ENCODE measurements around the gene TBPL2. TPM values are rescaled to one million over a fixed set of nuclear protein-coding genes. Genes with fewer than 3 reads are reported as not detected.

TBPL2 gene
- total RNA-seq (2022; extraction: Qiagen RNA extraction; ENCODE audit: low read depth), result not detected in 5 replicates

DNA sequence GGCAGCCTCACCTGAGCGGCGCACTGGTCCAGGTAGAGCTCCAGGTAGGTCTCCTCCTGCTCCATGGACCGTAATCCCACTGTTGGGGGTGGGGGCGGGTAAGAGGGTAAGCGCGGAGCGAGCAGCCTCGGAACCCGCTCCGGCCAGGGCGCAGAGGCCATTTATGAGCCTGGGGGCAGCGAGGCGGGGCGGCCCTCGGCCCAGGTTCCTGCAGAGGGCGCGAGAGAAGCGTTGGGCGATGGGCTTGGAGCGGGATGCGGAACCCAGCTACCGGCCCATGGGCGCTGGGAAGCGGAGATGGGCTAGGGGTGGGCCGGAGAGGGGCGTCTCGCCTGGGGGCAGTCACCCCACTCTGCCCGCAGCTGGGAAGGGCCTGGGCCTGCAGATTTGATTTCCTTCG, at the start of gene TBPL2:
Gene TBPL2, minus strand, starts transcription at position 232 of the 400 bp plus-strand sequence. Its CDS starts 167 bp downstream, at position 65.

DNA sequence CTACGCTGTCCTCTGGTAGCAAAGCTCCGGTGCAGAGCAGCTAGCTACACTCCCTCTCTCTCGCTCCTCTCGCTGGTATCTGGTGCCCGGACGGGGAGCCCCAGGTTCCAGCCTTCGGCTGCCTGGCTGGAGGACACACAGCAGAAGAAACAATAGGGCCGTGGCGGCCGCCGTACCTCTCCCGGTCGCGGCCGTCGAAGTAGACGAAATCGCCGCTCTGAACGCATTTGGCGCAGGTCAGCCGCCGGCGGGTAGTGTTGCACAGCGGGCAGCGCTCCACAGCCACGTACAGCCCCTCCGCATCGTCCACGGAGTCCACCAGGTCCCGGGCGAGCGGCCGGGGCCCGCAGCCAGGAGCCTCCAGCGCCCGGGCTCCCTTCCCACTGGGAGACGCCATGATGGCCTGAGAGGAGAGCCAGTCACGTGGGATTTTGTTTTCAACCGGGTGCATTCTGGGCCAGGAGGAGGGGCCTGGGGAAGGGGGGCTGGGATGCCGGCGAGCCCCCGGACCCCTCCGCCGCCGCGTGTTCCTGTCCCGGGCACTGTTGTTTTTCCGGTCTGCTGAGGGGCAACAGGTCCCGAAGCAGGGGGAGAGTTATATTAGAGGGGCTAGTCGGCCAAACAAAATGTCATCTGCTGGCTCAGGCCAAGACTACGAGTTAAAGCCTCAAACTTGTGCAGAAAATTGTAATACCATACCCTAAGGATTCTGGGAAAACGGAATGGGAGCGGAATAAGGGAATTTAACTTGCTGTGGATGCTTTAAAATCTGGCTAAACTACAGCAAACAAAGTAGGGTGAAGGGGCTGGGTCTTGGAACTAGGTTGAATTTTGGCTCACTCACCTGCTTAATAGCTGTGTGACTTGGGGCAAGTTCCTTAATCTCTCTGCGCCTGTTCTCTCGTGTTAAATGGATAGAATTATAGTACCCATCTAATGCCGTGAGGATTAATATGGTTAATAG, 28.7 kb downstream of the TBPL2 start, which contains the start of gene ATG14:
Gene ATG14, minus strand, starts transcription at position 405 of the 964 bp plus-strand sequence. Its CDS starts 8 bp downstream, at position 397.

Other genes with a start within 250 kb of the TBPL2 start
- gene DLGAP5, start 249.0 kb downstream of the TBPL2 start, total RNA-seq (2022; extraction: Qiagen RNA extraction; ENCODE audit: low read depth), result 29.2 to 43.9 TPM (median 34.9 TPM) in 5 replicates
- 12.5 to 17.0 TPM (median 15.1 TPM) in 5 replicates for gene FBXO34, start 169.2 kb downstream of the TBPL2 start, total RNA-seq (2022; extraction: Qiagen RNA extraction; ENCODE audit: low read depth)
- 4.7 to 6.2 TPM (median 5.3 TPM) in 5 replicates for gene ATG14, start 28.8 kb downstream of the TBPL2 start, total RNA-seq (2022; extraction: Qiagen RNA extraction; ENCODE audit: low read depth)
- gene KTN1, start 139.6 kb upstream of the TBPL2 start, total RNA-seq (2022; extraction: Qiagen RNA extraction; ENCODE audit: low read depth), result 105 to 157 TPM (median 114 TPM) in 5 replicates